GM20431 (cell line): ENCODE measurements around the gene REV3L.

Experiments
- in situ Hi-C: fragments of 300-500 bp; cut with MseI, MboI; formaldehyde crosslinking; loops from one replicate; pipeline ENCODE4 v1.15.0; 2020; ENCODE audit warnings: low sequenced_read_pairs; ENCODE audit not compliant: unreplicated experiment

REV3L gene

GRCh38 chr6:111429571-111429970, 53.4 kb downstream of the REV3L start:
- in situ Hi-C loops, result no loop called here

- in situ Hi-C loops, result no loop called here
These were observed 54.2 kb downstream of the REV3L start for GRCh38 chr6:111428811-111429210.

DNA sequence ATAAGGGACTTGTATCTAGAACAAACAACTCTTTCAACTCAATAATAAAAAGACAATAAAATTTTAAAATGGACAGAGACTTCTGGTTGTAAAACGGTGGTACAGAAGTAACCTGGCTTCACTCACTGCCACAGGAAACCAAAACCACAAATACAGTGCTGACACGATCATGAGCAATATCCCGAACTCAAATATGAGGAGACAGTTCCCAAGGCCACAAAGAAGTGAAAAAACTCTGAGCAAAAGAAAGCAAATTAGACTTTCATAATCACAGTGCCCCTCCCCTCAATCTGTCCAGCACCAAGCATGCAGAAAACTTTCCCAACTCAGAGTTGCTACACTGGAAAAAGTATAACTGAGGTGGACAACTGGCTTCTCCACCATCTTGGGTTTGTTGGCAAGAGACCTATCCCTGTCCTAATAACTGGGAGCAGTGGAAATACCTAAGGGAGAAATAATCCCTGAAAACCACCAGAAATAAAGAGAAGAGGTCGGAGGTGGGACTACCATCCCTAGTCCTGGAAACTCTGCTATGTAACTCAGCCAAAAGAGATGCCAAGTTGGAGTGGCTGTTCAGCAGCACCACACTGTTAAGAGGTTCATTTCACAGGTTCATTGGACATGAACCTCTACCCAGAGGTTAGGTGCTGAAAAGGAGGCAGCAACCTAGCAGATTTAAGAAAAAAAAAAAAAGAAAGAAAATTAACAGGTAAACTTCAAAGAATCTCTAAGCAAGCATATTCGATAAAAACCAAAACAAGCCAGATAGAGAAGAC, 55.5 kb downstream of the REV3L start:
- in situ Hi-C loops, result no loop called here

DNA sequence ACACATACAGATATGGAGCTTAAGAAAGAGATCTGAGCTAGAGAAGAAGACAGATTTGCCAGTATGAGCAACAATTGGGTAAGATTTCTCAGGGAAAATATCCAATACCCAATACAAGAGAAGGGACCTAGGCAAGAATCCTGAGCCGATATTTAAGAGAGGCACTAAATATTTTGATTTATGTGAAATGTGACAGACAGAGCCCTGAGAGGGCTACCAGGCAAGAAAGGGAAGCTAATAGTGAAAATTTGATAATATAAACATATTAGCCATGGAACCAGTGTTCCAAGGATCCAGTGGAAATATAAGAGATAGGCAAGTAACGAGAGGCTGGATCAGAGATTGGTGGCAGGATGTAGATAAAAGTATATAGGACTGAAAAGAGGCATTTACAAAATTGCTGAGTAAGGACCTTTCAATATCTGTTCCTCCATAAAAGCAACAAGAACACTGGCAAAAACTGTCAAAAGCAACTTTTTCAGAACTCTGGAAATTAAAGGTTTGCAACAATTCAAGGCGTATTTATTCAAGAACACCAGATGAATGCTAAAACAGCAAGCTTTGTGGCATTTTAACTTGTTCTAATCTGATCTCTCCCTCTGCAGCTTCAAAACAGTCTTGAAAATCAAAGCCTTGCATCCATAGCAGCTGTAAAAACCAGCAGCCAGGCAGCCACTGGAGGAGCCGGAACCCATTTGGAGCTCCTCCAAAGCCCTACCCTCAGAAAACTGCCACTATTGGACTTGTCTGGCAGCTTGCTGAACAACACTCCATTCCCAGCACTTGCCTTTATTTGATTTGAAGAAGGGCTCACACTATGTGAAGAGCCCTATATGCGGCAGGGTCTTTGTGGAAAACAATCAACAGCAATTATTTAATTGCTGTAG, 58.8 kb downstream of the REV3L start:
- in situ Hi-C loops, result no loop called here

DNA sequence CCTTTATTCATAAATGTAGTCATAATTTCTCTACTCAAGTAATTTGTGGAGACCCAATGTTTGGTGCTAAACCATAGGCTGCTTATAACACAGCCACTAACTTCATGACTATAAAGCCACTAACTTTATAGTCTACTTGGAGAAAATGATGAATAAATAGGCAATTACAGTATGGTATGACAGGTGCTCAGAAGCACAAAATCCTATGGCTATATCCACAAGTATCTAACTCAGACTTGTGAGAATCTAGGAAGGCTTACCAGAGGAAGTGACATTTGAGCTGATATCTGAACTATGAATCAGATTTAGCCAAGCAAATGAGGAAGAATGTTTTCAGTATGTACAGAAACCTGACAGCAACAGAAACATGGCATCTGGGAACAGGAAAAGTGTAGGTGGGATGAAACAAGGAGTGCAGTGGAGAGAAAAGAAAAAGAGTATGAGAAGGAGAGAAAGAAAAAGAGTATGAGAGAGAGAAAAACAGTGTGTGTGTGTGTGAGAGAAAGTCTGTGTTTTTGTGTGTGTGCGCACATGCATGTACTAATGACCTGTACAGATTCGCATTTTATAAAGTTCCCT, 59.9 kb downstream of the REV3L start:
- in situ Hi-C loops, result no loop called here

- in situ Hi-C loops, result no loop called here
These were observed 63.9 kb downstream of the REV3L start for GRCh38 chr6:111418971-111419693.

- in situ Hi-C loops, result no loop called here
These were observed 65.1 kb downstream of the REV3L start for GRCh38 chr6:111417946-111418345.

GRCh38 chr6:111417181-111417585, 65.8 kb downstream of the REV3L start:
- in situ Hi-C loops, result no loop called here

- in situ Hi-C loops, result no loop called here
These were observed 66.5 kb downstream of the REV3L start for GRCh38 chr6:111416529-111416928.

DNA sequence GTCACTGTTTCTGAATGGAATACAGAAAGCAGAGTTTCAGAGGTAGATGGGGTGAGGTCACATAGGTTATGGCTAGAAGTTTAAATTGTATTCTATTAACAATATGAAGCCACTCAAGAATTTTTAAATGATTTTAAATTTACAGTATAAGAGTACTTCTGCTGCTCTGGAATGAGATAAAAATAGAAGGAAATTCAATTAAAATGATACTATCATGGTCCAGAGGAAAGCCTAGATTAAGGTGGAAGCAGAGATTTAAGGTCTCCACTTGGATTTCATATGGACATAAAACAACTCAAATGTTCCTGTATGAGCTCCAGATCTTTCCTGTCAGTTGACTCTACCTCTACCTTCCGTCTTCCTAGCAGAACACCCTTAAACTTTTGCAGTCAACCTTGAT, 68.6 kb downstream of the REV3L start:
- in situ Hi-C loops, result no loop called here

DNA sequence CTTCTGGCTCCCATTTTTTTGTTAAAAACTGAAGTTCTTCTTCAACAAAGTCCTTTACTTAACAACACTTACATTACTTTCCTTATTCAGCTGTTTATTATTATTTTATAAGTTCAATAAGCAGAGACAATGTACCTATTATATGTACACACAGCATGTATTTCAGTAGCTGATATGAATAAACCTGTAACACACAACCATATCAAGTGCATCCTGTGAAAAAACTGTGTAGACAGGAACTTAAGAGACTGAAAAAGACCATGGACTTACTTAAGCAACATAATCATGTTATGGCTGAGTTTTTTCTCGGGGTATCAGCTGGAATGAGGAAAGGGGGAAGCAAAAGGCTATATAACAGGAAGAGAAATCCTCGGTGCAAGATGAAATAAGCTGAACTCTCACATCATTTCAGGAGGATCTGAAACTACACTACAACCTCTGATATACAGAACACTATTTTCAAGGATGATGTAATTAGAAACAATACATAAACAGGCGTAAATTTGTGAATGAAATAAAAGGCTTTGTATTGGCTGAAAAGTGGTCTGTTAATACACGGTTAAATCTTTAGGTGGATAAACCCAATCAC, 70.9 kb downstream of the REV3L start:
- in situ Hi-C loops, result no loop called here

DNA sequence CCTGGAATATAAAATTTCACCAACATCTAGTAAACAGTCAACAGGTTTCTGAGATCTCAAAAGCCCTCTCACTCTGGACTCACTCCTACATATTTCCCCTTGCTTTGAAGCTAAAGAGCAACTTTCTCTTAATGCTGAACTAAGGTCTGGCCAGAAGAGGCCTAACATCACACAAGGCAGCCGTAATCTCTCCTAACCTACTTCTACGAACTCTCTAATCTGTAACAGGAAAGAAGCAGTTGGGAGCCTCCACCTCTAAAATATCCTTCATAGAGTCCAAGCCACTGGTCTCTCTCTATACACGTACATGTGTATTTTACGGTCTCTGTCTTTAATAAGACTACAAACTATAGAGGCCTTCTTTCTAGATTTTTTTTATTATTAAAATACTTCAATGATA, 72.0 kb downstream of the REV3L start:
- in situ Hi-C loops, result no loop called here

DNA sequence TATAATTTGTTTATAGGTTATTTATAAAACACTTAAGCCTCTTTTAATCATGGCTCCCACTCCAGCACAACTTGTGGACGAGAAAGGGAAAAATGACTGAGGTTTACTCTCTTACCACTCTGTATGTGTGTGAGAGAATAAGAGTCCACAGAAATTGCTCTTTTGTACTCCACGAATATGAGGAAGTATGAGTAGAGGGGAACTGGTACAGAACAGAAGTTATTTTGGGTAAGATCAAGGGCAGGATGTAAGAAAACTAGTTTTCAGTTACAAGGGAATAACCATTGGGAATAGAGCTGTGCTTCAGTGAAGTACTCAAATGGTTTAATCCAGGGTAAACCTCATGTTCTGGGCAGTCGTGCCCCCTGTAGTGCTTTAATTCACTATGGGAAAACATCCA, 72.6 kb downstream of the REV3L start:
- in situ Hi-C loops, result no loop called here

DNA sequence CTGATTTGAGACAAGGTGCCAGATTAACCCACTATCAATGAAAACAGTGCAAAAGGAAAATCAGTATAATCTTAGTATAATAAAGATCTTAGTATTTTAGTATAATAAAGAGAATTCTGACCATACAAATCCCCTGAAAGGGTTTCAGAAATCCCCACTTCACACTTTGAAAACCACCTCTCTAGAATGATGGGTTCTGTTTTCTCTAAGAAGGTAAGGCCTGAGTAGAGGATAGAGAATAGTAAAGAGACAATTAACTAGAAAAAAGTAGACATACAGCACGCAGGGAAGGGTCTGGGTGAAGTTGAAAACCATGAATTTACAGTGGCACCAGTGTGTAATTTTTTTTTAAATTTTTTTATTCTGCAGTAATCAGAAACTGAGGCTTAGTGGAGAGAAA, 73.6 kb downstream of the REV3L start:
- in situ Hi-C loops, result no loop called here

- in situ Hi-C loops, result no loop called here
These were observed 75.3 kb downstream of the REV3L start for GRCh38 chr6:111407686-111408085.

DNA sequence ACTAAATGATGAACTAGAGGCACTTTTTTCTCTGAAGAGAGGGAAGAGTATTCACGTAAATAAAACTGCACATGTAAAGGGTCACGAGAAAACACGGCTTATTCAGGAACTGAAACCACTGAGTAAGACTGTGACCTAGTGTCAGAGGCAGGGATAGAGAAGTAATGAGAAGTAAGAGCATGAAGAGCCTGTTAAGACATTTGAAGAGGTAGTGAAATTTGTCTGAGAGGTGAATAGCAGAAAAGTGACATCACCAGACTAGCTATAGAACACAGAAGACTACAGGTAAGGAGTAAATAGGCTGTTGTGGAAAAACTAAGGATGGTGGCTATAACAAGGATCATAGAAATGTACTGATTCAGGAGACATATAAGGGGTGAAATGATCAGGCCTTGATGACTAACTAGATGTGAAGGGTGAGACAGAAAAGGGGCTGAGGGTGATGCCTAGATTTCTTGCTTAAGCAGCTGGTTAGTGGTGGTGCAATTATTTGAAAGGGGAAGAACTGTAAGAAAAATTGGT, 76.8 kb downstream of the REV3L start:
- in situ Hi-C loops, result no loop called here

GRCh38 chr6:111403388-111403787, 79.6 kb downstream of the REV3L start:
- in situ Hi-C loops, result no loop called here

GRCh38 chr6:111399626-111400025, 83.4 kb downstream of the REV3L start:
- in situ Hi-C loops, result no loop called here

GRCh38 chr6:111388681-111389080, 94.3 kb downstream of the REV3L start:
- in situ Hi-C loops, result no loop called here
